Smooth muscle cell (in vitro differentiated cells): Measurements from ENCODE around the gene FABP7. TPM values are rescaled to one million over a fixed set of nuclear protein-coding genes. Genes with fewer than 3 reads are reported as not detected.

Source experiments
- DNase-seq: peaks from one replicate; lab custom pipeline; 2025; ENCODE audit not compliant: unreplicated experiment; lab: John Stamatoyannopoulos, UW
- H2AFZ ChIP-seq: fragments of 200-600 bp; sonication (generic); 2 replicates; pipeline ENCODE4 v1.6.0; 2016; ENCODE audit warnings: antibody characterized with exemption, low read depth, mild to moderate bottlenecking
- H3F3A ChIP-seq: fragments of 200-600 bp; sonication (generic); 2 replicates; pipeline ENCODE4 v1.6.0; 2017; ENCODE audit warnings: antibody characterized with exemption, low read depth
- H3K27ac ChIP-seq: fragments of 200-600 bp; sonication (generic); 2 replicates; pipeline ENCODE4 v1.5.1; 2016; ENCODE audit warnings: low read depth, mild to moderate bottlenecking
- H3K27me3 ChIP-seq: fragments of 200-600 bp; sonication (generic); 2 replicates; pipeline ENCODE4 v1.6.1; 2016; ENCODE audit warnings: low read depth, mild to moderate bottlenecking
- H3K36me3 ChIP-seq: fragments of 200-600 bp; sonication (generic); 2 replicates; pipeline ENCODE4 v1.5.1; 2016; ENCODE audit warnings: low read depth
- H3K4me1 ChIP-seq: fragments of 200-600 bp; sonication (generic); 2 replicates; pipeline ENCODE4 v1.5.1; 2016; ENCODE audit warnings: low read depth
- H3K4me2 ChIP-seq: fragments of 200-600 bp; sonication (generic); 2 replicates; pipeline ENCODE4 v1.6.0; 2016; ENCODE audit warnings: mild to moderate bottlenecking
- H3K4me3 ChIP-seq: fragments of 200-600 bp; sonication (generic); 2 replicates; pipeline ENCODE4 v1.5.1; 2016; ENCODE audit warnings: mild to moderate bottlenecking
- H3K79me2 ChIP-seq: fragments of 200-600 bp; sonication (generic); 2 replicates; pipeline ENCODE4 v1.6.0; 2016; ENCODE audit warnings: low read depth, mild to moderate bottlenecking
- H3K9ac ChIP-seq: fragments of 200-600 bp; sonication (generic); 2 replicates; pipeline ENCODE4 v1.6.0; 2016; ENCODE audit warnings: low read depth
- H3K9me3 ChIP-seq: fragments of 200-600 bp; sonication (generic); replicated peaks from 2 replicates; pipeline ENCODE4 v1.5.1; 2016; ENCODE audit warnings: low read depth
- H4K20me1 ChIP-seq: fragments of 200-600 bp; sonication (generic); 2 replicates; pipeline ENCODE4 v1.6.0; 2016; ENCODE audit warnings: low read depth
- WGBS: methylation state at CpG from one replicate; pipeline ENCODE4 v1.1.7; 2016; ENCODE audit warnings: low lambda C conversion rate; 5-methylcytosine and 5-hydroxymethylcytosine counted together
- polyA plus RNA-seq: library from polyadenylated mRNA; unstranded; fragments of >200 nt; fragmentation: Nextera tagmentation; extraction: Ambion mirVana; gene quantifications from 2 replicates; pipeline ENCODE4 v1.2.1, GENCODE V29; 2016
- total RNA-seq: library from RNA; depleted of rRNA; stranded (reverse); fragments of >200 nt; gene quantifications from 2 replicates; pipeline ENCODE4 v1.2.3, GENCODE V29; 2014
- TF ChIP-seq, protein P1 (sequence below): fragments of 200-600 bp; sonication (generic); IDR thresholded peaks from 2 replicates; pipeline ENCODE4 v1.5.1; 2017; ENCODE audit warnings: borderline replicate concordance, mild to moderate bottlenecking, antibody characterized with exemption; ENCODE audit not compliant: insufficient read depth, poor library complexity, severe bottlenecking

FABP7 gene
- total and polyA plus RNA-seq, 2 experiments from 2014 or later: not detected

GRCh38 chr6:122734529-122735395, 44.8 kb upstream of the FABP7 start:
- Histone ChIP-seq H3K9me3 (no peaks in the 10 kb centered on the region), H3K27me3 (no peaks in the 10 kb centered on the region), H3K4me2 (peak overlapping the region; percentile 39), H3K79me2 (no peaks in the 10 kb centered on the region), H3K27ac (peak overlapping the region; percentile 93), H4K20me1 (no peaks in the 10 kb centered on the region), H3K4me1 (peaks cover 12% of the 10 kb centered on the region), H3K9ac (peak overlapping the region; percentile 63), H3K4me3 (no peak overlapping the region), H3F3A (no peaks in the 10 kb centered on the region), H2AFZ (no peak overlapping the region), H3K36me3 (no peaks in the 10 kb centered on the region)
- DNase-seq: no peak
- TF ChIP-seq, protein P1, sequence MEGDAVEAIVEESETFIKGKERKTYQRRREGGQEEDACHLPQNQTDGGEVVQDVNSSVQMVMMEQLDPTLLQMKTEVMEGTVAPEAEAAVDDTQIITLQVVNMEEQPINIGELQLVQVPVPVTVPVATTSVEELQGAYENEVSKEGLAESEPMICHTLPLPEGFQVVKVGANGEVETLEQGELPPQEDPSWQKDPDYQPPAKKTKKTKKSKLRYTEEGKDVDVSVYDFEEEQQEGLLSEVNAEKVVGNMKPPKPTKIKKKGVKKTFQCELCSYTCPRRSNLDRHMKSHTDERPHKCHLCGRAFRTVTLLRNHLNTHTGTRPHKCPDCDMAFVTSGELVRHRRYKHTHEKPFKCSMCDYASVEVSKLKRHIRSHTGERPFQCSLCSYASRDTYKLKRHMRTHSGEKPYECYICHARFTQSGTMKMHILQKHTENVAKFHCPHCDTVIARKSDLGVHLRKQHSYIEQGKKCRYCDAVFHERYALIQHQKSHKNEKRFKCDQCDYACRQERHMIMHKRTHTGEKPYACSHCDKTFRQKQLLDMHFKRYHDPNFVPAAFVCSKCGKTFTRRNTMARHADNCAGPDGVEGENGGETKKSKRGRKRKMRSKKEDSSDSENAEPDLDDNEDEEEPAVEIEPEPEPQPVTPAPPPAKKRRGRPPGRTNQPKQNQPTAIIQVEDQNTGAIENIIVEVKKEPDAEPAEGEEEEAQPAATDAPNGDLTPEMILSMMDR: no peak
- 57% methylated on average over 10 of the region's 10 CpGs for WGBS

GRCh38 chr6:122735582-122735981, 43.9 kb upstream of the FABP7 start:
- Histone ChIP-seq H3K4me3 (no peak overlapping the region), H2AFZ (no peak overlapping the region), H3K4me2 (peak overlapping the region; percentile 39), H3K27me3 (no peaks in the 10 kb centered on the region), H3K27ac (peak overlapping the region; percentile 93), H3K36me3 (no peaks in the 10 kb centered on the region), H3K79me2 (no peaks in the 10 kb centered on the region), H3K9me3 (no peaks in the 10 kb centered on the region), H3F3A (no peaks in the 10 kb centered on the region), H3K4me1 (peaks cover 12% of the 10 kb centered on the region), H3K9ac (peak overlapping the region; percentile 75), H4K20me1 (no peaks in the 10 kb centered on the region)
- TF ChIP-seq, protein P1: no peak
- no peak for DNase-seq
- WGBS: 70% methylated on average over 4 of the region's 4 CpGs

- Histone ChIP-seq H3K79me2 (no peaks in the 10 kb centered on the region), H2AFZ (no peak overlapping the region), H3K4me2 (peak overlapping the region; percentile 43), H4K20me1 (no peaks in the 10 kb centered on the region), H3K4me3 (no peak overlapping the region), H3K36me3 (no peaks in the 10 kb centered on the region), H3K4me1 (peaks cover 12% of the 10 kb centered on the region), H3K9me3 (no peaks in the 10 kb centered on the region), H3K9ac (peak overlapping the region; percentile 75), H3K27ac (peak overlapping the region; percentile 93), H3K27me3 (no peaks in the 10 kb centered on the region), H3F3A (no peaks in the 10 kb centered on the region)
- DNase-seq: no peak
- WGBS: 70% methylated on average over 4 of the region's 4 CpGs
- TF ChIP-seq, protein P1: no peak
Measured at GRCh38 chr6:122736163-122736562, 43.4 kb upstream of the FABP7 start.

- H3K27ac ChIP-seq: peak overlapping the region; percentile 93
- no peak overlapping the region for H2AFZ ChIP-seq
- peaks cover 12% of the 10 kb centered on the region for H3K4me1 ChIP-seq
- peak overlapping the region; percentile 75 for H3K9ac ChIP-seq
- H3K4me3 ChIP-seq: no peak overlapping the region
- H3K27me3 ChIP-seq: no peaks in the 10 kb centered on the region
- no peaks in the 10 kb centered on the region for H3F3A ChIP-seq
- no peaks in the 10 kb centered on the region for H3K79me2 ChIP-seq
- no peak overlapping the region for H3K4me2 ChIP-seq
- TF ChIP-seq, protein P1: no peak
- H4K20me1 ChIP-seq: no peaks in the 10 kb centered on the region
- 90% methylated on average over 3 of the region's 3 CpGs for whole genome bisulfite sequencing
- no peak for DNase-seq
- H3K9me3 ChIP-seq: no peaks in the 10 kb centered on the region
- H3K36me3 ChIP-seq: no peaks in the 10 kb centered on the region
Measured at GRCh38 chr6:122736616-122737015, 42.9 kb upstream of the FABP7 start.
